GM23338 (cell line): ENCODE measurements around the gene DDX39B.

Experiments used
- CREB1 ChIP-seq: fragments of 250-450 bp; sonication (Bioruptor Pico); IDR thresholded peaks from 2 replicates; pipeline ENCODE4 v1.5.0; 2020; ENCODE audit warnings: low read depth, mild to moderate bottlenecking, moderate library complexity
- EZH2 ChIP-seq: fragments of 200-600 bp; sonication (generic); IDR thresholded peaks from one replicate; pipeline ENCODE4 v1.8.0; 2017; ENCODE audit warnings: antibody characterized with exemption, mild to moderate bottlenecking, low read depth; ENCODE audit not compliant: unreplicated experiment
- EZH2phosphoT487 ChIP-seq: fragments of 200-600 bp; sonication (generic); IDR thresholded peaks from one replicate; pipeline ENCODE4 v1.8.1; 2018; ENCODE audit warnings: antibody characterized with exemption; ENCODE audit not compliant: unreplicated experiment
- JUNB ChIP-seq: IDR thresholded peaks from one replicate; pipeline ENCODE4 v1.6.1; 2016; ENCODE audit warnings: antibody characterized with exemption; ENCODE audit not compliant: unreplicated experiment
- NANOG ChIP-seq: IDR thresholded peaks from 2 replicates; pipeline ENCODE4 v1.6.1; 2016; ENCODE audit warnings: antibody characterized with exemption, borderline replicate concordance
- POLR2AphosphoS5 ChIP-seq: IDR thresholded peaks from 2 replicates; pipeline ENCODE4 v1.6.1; 2016; ENCODE audit warnings: antibody characterized with exemption, low read depth
- STAT1 ChIP-seq: IDR thresholded peaks from one replicate; pipeline ENCODE4 v1.6.1; 2016; ENCODE audit warnings: antibody characterized with exemption; ENCODE audit not compliant: unreplicated experiment
- ZNF114 ChIP-seq: fragments of 250-450 bp; sonication (Bioruptor Pico); IDR thresholded peaks from 2 replicates; pipeline ENCODE4 v1.5.0; 2020; ENCODE audit warnings: mild to moderate bottlenecking, moderate library complexity
- TF ChIP-seq, protein P1 (sequence below), 2 experiments: fragments of 200-600 bp in 1 of 2; sonication (generic) in 1 of 2; conservative IDR thresholded peaks; 2 replicates each; pipeline versions ENCODE4 v1.5.1 to v1.6.1; 2016 to 2017; ENCODE audit warnings: antibody characterized with exemption in 2 of 2, low read depth in 2 of 2, mild to moderate bottlenecking in 2 of 2, moderate library complexity in 1 of 2
- TF ChIP-seq, protein P2 (sequence below): IDR thresholded peaks from one replicate; pipeline ENCODE4 v1.6.1; 2018; ENCODE audit warnings: antibody characterized with exemption; ENCODE audit not compliant: unreplicated experiment
- TF ChIP-seq, protein P3 (sequence below): IDR thresholded peaks from 2 replicates; pipeline ENCODE4 v1.6.1; 2016; ENCODE audit warnings: antibody characterized with exemption
- TF ChIP-seq, protein P4 (sequence below): fragments of 250-450 bp; sonication (Bioruptor Pico); IDR thresholded peaks from 2 replicates; pipeline ENCODE4 v1.5.0; 2020; ENCODE audit warnings: mild to moderate bottlenecking, moderate library complexity

DNA sequence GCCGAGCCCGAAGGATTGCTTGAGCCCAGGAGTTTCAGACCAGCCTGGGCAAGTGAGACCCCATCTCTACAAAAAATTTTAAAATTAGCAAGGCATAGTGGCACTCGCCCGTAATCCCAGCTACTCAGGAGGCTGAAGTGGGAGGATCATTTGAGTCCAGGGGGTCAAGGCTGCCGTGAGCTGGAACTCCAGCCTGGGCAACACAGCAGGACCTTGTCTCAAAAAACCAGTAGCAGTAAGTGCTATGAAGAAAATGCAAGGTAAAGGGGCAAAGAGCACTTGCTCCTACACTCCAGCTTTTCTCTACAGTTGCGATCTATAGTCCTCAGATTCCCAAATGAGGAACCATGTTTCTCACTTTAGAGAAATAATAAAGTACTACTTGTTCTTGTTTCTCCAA is 1.8 kb upstream of the DDX39B start:
- no peak for TF ChIP-seq EZH2phosphoT487
- no peak for TF ChIP-seq POLR2AphosphoS5
- TF ChIP-seq EZH2: no peak
- TF ChIP-seq NANOG: no peak
- TF ChIP-seq, protein P1, sequence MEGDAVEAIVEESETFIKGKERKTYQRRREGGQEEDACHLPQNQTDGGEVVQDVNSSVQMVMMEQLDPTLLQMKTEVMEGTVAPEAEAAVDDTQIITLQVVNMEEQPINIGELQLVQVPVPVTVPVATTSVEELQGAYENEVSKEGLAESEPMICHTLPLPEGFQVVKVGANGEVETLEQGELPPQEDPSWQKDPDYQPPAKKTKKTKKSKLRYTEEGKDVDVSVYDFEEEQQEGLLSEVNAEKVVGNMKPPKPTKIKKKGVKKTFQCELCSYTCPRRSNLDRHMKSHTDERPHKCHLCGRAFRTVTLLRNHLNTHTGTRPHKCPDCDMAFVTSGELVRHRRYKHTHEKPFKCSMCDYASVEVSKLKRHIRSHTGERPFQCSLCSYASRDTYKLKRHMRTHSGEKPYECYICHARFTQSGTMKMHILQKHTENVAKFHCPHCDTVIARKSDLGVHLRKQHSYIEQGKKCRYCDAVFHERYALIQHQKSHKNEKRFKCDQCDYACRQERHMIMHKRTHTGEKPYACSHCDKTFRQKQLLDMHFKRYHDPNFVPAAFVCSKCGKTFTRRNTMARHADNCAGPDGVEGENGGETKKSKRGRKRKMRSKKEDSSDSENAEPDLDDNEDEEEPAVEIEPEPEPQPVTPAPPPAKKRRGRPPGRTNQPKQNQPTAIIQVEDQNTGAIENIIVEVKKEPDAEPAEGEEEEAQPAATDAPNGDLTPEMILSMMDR (conservative IDR thresholded peaks at IDR 0.05; ENCODE audit: low read depth in 2 of 2): no peak
- TF ChIP-seq JUNB: no peak
- TF ChIP-seq, protein P2, sequence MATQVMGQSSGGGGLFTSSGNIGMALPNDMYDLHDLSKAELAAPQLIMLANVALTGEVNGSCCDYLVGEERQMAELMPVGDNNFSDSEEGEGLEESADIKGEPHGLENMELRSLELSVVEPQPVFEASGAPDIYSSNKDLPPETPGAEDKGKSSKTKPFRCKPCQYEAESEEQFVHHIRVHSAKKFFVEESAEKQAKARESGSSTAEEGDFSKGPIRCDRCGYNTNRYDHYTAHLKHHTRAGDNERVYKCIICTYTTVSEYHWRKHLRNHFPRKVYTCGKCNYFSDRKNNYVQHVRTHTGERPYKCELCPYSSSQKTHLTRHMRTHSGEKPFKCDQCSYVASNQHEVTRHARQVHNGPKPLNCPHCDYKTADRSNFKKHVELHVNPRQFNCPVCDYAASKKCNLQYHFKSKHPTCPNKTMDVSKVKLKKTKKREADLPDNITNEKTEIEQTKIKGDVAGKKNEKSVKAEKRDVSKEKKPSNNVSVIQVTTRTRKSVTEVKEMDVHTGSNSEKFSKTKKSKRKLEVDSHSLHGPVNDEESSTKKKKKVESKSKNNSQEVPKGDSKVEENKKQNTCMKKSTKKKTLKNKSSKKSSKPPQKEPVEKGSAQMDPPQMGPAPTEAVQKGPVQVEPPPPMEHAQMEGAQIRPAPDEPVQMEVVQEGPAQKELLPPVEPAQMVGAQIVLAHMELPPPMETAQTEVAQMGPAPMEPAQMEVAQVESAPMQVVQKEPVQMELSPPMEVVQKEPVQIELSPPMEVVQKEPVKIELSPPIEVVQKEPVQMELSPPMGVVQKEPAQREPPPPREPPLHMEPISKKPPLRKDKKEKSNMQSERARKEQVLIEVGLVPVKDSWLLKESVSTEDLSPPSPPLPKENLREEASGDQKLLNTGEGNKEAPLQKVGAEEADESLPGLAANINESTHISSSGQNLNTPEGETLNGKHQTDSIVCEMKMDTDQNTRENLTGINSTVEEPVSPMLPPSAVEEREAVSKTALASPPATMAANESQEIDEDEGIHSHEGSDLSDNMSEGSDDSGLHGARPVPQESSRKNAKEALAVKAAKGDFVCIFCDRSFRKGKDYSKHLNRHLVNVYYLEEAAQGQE: no peak
- TF ChIP-seq CREB1 (CRISPR knock-in tag): no peak
- no peak for TF ChIP-seq STAT1
- TF ChIP-seq ZNF114 (CRISPR knock-in tag): no peak
- TF ChIP-seq, protein P3, sequence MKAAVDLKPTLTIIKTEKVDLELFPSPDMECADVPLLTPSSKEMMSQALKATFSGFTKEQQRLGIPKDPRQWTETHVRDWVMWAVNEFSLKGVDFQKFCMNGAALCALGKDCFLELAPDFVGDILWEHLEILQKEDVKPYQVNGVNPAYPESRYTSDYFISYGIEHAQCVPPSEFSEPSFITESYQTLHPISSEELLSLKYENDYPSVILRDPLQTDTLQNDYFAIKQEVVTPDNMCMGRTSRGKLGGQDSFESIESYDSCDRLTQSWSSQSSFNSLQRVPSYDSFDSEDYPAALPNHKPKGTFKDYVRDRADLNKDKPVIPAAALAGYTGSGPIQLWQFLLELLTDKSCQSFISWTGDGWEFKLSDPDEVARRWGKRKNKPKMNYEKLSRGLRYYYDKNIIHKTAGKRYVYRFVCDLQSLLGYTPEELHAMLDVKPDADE: no peak
- TF ChIP-seq, protein P4, sequence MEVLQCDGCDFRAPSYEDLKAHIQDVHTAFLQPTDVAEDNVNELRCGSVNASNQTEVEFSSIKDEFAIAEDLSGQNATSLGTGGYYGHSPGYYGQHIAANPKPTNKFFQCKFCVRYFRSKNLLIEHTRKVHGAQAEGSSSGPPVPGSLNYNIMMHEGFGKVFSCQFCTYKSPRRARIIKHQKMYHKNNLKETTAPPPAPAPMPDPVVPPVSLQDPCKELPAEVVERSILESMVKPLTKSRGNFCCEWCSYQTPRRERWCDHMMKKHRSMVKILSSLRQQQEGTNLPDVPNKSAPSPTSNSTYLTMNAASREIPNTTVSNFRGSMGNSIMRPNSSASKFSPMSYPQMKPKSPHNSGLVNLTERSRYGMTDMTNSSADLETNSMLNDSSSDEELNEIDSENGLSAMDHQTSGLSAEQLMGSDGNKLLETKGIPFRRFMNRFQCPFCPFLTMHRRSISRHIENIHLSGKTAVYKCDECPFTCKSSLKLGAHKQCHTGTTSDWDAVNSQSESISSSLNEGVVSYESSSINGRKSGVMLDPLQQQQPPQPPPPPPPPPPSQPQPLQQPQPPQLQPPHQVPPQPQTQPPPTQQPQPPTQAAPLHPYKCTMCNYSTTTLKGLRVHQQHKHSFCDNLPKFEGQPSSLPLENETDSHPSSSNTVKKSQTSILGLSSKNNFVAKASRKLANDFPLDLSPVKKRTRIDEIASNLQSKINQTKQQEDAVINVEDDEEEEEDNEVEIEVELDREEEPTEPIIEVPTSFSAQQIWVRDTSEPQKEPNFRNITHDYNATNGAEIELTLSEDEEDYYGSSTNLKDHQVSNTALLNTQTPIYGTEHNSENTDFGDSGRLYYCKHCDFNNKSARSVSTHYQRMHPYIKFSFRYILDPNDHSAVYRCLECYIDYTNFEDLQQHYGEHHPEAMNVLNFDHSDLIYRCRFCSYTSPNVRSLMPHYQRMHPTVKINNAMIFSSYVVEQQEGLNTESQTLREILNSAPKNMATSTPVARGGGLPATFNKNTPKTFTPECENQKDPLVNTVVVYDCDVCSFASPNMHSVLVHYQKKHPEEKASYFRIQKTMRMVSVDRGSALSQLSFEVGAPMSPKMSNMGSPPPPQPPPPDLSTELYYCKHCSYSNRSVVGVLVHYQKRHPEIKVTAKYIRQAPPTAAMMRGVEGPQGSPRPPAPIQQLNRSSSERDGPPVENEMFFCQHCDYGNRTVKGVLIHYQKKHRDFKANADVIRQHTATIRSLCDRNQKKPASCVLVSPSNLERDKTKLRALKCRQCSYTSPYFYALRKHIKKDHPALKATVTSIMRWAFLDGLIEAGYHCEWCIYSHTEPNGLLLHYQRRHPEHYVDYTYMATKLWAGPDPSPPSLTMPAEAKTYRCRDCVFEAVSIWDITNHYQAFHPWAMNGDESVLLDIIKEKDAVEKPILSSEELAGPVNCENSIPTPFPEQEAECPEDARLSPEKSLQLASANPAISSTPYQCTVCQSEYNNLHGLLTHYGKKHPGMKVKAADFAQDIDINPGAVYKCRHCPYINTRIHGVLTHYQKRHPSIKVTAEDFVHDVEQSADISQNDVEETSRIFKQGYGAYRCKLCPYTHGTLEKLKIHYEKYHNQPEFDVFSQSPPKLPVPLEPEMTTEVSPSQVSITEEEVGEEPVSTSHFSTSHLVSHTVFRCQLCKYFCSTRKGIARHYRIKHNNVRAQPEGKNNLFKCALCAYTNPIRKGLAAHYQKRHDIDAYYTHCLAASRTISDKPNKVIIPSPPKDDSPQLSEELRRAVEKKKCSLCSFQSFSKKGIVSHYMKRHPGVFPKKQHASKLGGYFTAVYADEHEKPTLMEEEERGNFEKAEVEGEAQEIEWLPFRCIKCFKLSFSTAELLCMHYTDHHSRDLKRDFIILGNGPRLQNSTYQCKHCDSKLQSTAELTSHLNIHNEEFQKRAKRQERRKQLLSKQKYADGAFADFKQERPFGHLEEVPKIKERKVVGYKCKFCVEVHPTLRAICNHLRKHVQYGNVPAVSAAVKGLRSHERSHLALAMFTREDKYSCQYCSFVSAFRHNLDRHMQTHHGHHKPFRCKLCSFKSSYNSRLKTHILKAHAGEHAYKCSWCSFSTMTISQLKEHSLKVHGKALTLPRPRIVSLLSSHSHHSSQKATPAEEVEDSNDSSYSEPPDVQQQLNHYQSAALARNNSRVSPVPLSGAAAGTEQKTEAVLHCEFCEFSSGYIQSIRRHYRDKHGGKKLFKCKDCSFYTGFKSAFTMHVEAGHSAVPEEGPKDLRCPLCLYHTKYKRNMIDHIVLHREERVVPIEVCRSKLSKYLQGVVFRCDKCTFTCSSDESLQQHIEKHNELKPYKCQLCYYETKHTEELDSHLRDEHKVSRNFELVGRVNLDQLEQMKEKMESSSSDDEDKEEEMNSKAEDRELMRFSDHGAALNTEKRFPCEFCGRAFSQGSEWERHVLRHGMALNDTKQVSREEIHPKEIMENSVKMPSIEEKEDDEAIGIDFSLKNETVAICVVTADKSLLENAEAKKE (CRISPR knock-in tag): no peak
